NT2/D1 (cell line): ENCODE data around the gene PTPRN2.

ENCODE experiments used
- SUZ12 ChIP-seq: IDR thresholded peaks from 2 replicates; pipeline ENCODE4 v1.6.1; 2011; ENCODE audit not compliant: insufficient read length, insufficient read depth; ENCODE audit errors: extremely low read depth
- ZNF274 ChIP-seq: IDR thresholded peaks from 2 replicates; pipeline ENCODE4 v1.6.1; 2011; ENCODE audit warnings: mild to moderate bottlenecking, low read depth, low read length

- no peak for TF ChIP-seq SUZ12
- no peak for TF ChIP-seq ZNF274
These were observed 316.7 kb downstream of the PTPRN2 start for GRCh38 chr7:158270856-158271413.
